Keratinocyte (primary cell): ENCODE measurements around the gene TMEM132D.

Source experiments
- EZH2 ChIP-seq: IDR thresholded peaks from one replicate; pipeline ENCODE4 v1.6.1; 2012; ENCODE audit warnings: inconsistent platforms, mild to moderate bottlenecking, low read length, moderate library complexity
- TF ChIP-seq, protein P1 (sequence below), 3 experiments: IDR thresholded peaks in 1 of 3; conservative IDR thresholded peaks in 1 of 3; optimal IDR thresholded peaks in 1 of 3; 2 replicates in 2 of 3; 3 replicates in 1 of 3; pipeline versions ENCODE3 to v1.5.1; 2011; ENCODE audit warnings: low read length in 3 of 3, mild to moderate bottlenecking in 3 of 3, moderate library complexity in 2 of 3, control low read depth in 1 of 3, inconsistent platforms in 1 of 3; ENCODE audit not compliant: insufficient read depth in 2 of 3; ENCODE audit errors: extremely low read depth in 1 of 3

- TF ChIP-seq EZH2: no peak
- TF ChIP-seq, protein P1, sequence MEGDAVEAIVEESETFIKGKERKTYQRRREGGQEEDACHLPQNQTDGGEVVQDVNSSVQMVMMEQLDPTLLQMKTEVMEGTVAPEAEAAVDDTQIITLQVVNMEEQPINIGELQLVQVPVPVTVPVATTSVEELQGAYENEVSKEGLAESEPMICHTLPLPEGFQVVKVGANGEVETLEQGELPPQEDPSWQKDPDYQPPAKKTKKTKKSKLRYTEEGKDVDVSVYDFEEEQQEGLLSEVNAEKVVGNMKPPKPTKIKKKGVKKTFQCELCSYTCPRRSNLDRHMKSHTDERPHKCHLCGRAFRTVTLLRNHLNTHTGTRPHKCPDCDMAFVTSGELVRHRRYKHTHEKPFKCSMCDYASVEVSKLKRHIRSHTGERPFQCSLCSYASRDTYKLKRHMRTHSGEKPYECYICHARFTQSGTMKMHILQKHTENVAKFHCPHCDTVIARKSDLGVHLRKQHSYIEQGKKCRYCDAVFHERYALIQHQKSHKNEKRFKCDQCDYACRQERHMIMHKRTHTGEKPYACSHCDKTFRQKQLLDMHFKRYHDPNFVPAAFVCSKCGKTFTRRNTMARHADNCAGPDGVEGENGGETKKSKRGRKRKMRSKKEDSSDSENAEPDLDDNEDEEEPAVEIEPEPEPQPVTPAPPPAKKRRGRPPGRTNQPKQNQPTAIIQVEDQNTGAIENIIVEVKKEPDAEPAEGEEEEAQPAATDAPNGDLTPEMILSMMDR (optimal IDR thresholded peaks at IDR 0.05 in 1 of 3, IDR thresholded peaks at IDR 0.05 in 1 of 3, conservative IDR thresholded peaks at IDR 0.05 in 1 of 3; ENCODE audit: extremely low read depth in 1 of 3, insufficient read depth in 2 of 3, low read length in 3 of 3): no peak
These were observed 5.5 kb upstream of the TMEM132D start for GRCh38 chr12:129909051-129910020.
